ENCODE results near the gene CHML. TPM values are rescaled to one million over a fixed set of nuclear protein-coding genes. Genes with fewer than 3 reads are reported as not detected.
A peak's percentile ranks its signal among the peaks of the same experiment; 100 is the strongest.

Gene CHML
- total RNA-seq, 2 donors from 2014 or later, result 1.6 to 3.6 TPM

GRCh38 chr1:241641773-241642592, 1.8 kb upstream of the CHML start:
- Histone ChIP-seq H3K27me3 (no peaks in the 10 kb centered on the region), H3K4me1 (peaks cover 35% of the 10 kb centered on the region), H3K36me3 (replicated peaks in 1 of 2; ENCODE audit: insufficient read depth in 1 of 2, low read depth in 2 of 2) (no peaks in the 10 kb centered on the region), H3K9me3 (no peaks in the 10 kb centered on the region), H3K27ac (no peak overlapping the region), H3K4me3 (no peak overlapping the region)
- TF ChIP-seq CTCF (IDR thresholded peaks at IDR 0.05), result no peak
- 54 to 59% methylated on average over 12 of the region's 12 CpGs for WGBS, 2 donors
- intact Hi-C loops (cut with DNase I), result no loop called here
- DNase-seq (no peak), ATAC-seq (no peak)

- DNase-seq (peak in 1 of 4 donors; percentile 2), ATAC-seq (no peak)
- no peaks in the 10 kb centered on the region for H3K27me3 ChIP-seq
- WGBS, 2 donors, result 77 to 86% methylated on average over 6 to 9 of the region's 9 CpGs
- no peaks in the 10 kb centered on the region for H3K9me3 ChIP-seq
- TF ChIP-seq POLR2A (IDR thresholded peaks at IDR 0.05) (no peak), CTCF (IDR thresholded peaks at IDR 0.05) (no peak)
- intact Hi-C loops (cut with DNase I), result no loop called here
- no peak overlapping the region for H3K4me3 ChIP-seq
- H3K36me3 ChIP-seq (replicated peaks in 1 of 2; ENCODE audit: insufficient read depth in 1 of 2, low read depth in 2 of 2), result no peaks in the 10 kb centered on the region
- peak overlapping the region in 3 of 4 donors; percentile 32 to 81 (median 81) for H3K27ac ChIP-seq
- peaks cover 38% of the 10 kb centered on the region for H3K4me1 ChIP-seq
Measured at GRCh38 chr1:241640867-241641622, 876 bp upstream of the CHML start.

- TF ChIP-seq CTCF (IDR thresholded peaks at IDR 0.05) (peak in 1 of 7 experiments; percentile 8), POLR2A (IDR thresholded peaks at IDR 0.05) (peak in 1 of 3 donors; percentile 37)
- peak overlapping the region; percentile 62 to 81 (median 75) for H3K27ac ChIP-seq
- ATAC-seq, result peak; percentile 19
- peaks cover 38% of the 10 kb centered on the region for H3K4me1 ChIP-seq
- WGBS, 2 donors, result 0% methylated on average over 7 to 42 of the region's 42 CpGs
- intact Hi-C loops (cut with DNase I), result loop anchor here (10.0 kb wide), 1 partner anchor 105 kb away; the partner anchor contains the start of gene KMO
- peak in 1 of 4 donors; percentile 48 for DNase-seq
- H3K27me3 ChIP-seq, result no peaks in the 10 kb centered on the region
- no peaks in the 10 kb centered on the region for H3K36me3 ChIP-seq (replicated peaks in 1 of 2; ENCODE audit: insufficient read depth in 1 of 2, low read depth in 2 of 2)
- no peaks in the 10 kb centered on the region for H3K9me3 ChIP-seq
- H3K4me3 ChIP-seq, result peak overlapping the region; percentile 56 to 88
Measured at GRCh38 chr1:241639623-241640148, 483 bp downstream of the CHML start.

- Histone ChIP-seq H3K9me3 (no peaks in the 10 kb centered on the region), H3K36me3 (replicated peaks in 1 of 2; ENCODE audit: insufficient read depth in 1 of 2, low read depth in 2 of 2) (no peaks in the 10 kb centered on the region), H3K27ac (peak overlapping the region in 2 of 4 donors; percentile 69 to 81), H3K4me3 (peak overlapping the region; percentile 56 to 88), H3K27me3 (no peaks in the 10 kb centered on the region), H3K4me1 (peaks cover 38% of the 10 kb centered on the region)
- ATAC-seq (no peak), DNase-seq (no peak)
- intact Hi-C loops (cut with DNase I), result loop anchor here (10.0 kb wide), 1 partner anchor 104 kb away; the partner anchor contains the start of gene KMO
- TF ChIP-seq POLR2A (IDR thresholded peaks at IDR 0.05) (no peak), CTCF (IDR thresholded peaks at IDR 0.05) (no peak)
- 14% methylated on average over 11 of the region's 11 CpGs for WGBS, 2 donors
Measured at GRCh38 chr1:241638909-241639622, 1.1 kb downstream of the CHML start.
